GM04504 (cell line): ENCODE measurements around the gene PTPN3.

ENCODE experiments used
- DNase-seq: peaks from one replicate; pipeline ENCODE4 v3.0.0-alpha.2; 2012; ENCODE audit warnings: low read depth

The PTPN3 gene

GRCh38 chr9:109451311-109452025, 46.6 kb downstream of the PTPN3 start:
- no peak for DNase-seq

DNA sequence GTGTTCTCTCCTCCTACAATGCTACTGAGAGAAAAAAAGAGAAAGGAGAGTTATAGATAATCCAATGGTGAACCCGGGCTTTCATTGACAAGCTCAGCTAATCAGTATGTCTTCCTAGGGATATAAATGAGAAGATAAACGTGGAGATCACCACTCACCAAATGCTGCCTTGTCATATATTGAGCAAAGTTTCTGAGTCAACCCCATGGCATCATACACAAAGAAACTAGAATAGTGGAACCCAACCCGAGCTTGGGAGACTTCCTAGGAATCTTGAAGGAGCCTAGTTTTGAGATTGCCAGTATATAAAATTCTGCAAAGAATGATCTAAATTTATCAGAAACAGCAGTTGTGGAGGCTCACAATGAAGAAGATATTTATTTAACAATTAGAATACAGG, 47.8 kb downstream of the PTPN3 start:
- no peak for DNase-seq

DNA sequence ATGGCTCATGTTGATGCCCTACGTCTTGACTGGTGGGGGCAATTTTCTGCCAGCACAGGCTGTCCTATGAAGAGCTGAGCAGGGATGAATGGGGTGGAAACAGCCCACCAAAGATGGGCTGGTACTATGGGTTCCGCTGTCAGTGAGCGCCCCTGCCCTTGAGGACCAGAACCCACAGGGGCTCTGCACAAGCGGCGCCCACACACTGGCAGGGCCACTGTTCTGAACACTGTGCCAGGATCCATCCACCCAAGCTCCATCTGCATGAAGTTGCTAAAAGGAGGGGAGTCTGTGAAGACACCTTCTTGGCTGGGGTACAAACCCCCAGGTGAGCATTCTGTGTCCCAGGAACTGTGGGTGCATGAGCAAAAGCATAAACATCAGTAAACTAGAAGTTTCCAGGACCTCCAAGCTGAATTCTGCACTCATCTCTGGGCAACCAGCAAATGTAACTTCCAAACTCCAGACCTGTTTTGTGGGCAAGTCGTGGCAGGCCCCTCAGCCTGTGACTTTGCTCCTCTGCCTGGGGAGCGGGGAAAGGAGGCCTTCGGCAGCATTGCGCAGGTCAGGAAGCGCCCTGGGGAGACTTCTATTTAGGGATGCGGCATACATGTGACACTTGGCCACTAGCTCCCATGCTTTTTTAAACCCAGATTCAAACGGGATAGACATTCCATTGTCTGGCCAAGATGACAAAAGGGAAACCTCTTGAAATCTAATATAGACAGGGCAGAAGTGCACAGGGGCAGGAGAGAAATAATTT, 48.9 kb downstream of the PTPN3 start:
- no peak for DNase-seq

- DNase-seq = no peak
These were observed 49.9 kb downstream of the PTPN3 start for GRCh38 chr9:109448223-109448622.

GRCh38 chr9:109447329-109448076, 50.6 kb downstream of the PTPN3 start:
- no peak for DNase-seq

- DNase-seq = no peak
These were observed 53.3 kb downstream of the PTPN3 start for GRCh38 chr9:109444771-109445320.

DNA sequence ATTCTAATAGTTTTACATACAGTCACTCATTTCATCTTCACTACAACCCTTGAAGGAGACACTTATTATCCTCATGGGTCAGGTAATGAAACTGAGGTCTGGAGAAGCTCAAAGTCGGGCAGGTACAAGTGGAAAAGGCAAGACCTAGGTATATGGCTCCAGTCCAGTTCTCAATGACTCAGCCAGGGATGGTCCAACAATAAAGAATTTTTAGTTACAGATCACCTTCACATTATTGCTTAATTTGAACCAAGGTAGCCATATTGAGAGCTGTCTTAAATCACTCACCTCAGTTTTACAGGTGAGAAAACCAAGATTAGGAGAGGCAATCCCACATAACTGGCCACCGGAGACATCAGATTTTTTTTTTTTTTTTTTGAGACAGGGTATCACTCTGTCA, 55.4 kb downstream of the PTPN3 start:
- DNase-seq = no peak

- DNase-seq = no peak
These were observed 56.8 kb downstream of the PTPN3 start for GRCh38 chr9:109441296-109441695.

DNA sequence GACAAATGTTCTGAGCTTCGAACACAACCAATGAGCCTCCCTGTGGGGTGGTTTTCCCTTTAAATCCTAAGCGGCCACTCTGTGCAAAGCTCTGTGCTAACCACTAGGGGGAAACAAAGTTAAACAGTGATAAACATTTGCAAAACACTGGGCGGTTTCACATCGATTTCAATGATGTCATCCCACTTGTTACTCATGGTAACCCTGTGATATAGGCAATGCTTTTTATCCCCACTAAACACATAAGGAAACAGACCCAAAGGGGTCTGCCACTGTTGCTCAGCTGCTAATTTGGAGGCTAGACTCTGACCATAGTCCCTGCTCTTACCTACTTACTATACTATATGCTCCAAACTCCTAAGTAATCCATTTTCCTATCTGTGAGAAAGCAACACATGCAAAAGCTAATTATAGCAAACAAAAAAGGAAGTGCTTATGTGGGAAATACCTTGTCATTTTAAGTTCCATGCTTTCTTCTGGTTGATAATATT, 57.3 kb downstream of the PTPN3 start:
- DNase-seq = peak; percentile 51

- no peak for DNase-seq
These were observed 58.0 kb downstream of the PTPN3 start for GRCh38 chr9:109440117-109440515.

DNA sequence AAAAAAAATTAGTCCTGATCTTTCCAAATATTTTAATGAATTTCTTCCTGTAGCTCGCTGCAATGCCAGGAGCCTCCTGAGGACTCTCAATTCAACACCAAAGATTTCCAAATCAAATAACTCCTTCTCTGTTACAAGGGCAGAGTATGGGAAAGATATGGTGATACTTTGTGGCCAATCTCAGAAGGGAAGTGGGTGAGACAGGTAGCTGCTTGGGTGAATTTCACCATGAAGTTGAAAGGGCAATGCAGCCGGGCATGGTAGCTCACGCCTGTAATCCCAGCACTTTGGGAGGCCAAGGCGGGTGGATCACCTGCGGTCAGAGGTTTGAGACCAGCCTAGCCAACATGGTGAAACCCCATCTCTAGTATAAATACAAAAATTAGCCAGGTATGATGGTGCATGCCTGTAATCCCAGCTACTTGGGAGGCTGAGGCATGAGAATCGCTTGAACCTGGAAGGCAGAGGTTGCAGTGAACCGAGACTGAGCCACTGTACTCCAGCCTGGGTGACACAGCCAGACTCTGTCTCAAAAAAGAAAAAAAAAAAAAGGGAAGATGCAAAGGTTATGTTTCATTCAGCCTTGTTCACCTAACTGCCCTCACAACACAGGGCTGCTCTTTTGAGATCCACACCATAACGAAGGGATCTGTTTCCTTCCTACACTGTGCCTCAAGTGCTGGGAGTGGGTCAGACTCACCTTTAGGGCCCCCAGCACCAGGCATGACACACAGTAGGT, 58.6 kb downstream of the PTPN3 start:
- no peak for DNase-seq

GRCh38 chr9:109437286-109437685, 60.8 kb downstream of the PTPN3 start:
- DNase-seq = no peak

GRCh38 chr9:109436071-109436470, 62.0 kb downstream of the PTPN3 start:
- no peak for DNase-seq

- no peak for DNase-seq
These were observed 64.6 kb downstream of the PTPN3 start for GRCh38 chr9:109433476-109433875.

DNA sequence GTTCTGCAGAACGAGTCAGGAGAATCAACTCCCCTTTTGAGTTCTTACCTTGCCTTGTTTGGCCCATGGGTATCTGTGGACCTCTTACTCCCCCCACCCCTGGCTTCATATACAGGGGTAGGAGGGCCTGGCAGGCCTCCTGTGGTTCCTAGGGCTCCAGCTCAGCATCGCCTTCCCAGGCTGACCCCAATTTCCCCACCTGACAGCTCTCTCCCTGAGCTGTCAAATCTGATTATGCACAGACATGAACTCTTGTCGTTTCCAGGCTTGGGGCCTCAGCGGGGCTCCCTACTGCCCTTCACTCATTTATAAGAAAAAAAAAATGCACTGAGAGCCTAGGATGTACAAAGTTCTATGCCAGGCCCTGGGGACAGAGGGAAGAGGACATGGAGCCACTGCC, 67.9 kb downstream of the PTPN3 start:
- DNase-seq = no peak

- DNase-seq = no peak
These were observed 69.3 kb downstream of the PTPN3 start for GRCh38 chr9:109428854-109429253.

DNA sequence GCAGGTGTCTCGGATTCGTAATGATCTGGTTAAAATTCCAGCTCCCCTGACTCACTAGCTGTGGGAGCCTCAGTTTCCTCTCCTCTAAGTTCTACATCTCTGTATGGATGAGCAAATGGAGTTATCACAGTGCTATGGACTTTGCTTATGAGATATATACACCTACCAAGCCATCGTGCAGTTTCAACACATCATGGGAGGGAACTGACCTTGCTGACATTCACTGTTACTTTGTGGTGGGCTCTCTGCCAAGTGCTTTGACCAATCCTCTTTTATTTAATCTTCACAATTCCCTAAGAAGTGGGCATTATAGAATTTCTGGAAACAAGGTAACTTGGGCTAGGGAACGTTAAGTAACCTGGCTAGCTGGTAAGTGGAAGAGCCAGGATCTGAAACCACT, 70.2 kb downstream of the PTPN3 start:
- no peak for DNase-seq

DNA sequence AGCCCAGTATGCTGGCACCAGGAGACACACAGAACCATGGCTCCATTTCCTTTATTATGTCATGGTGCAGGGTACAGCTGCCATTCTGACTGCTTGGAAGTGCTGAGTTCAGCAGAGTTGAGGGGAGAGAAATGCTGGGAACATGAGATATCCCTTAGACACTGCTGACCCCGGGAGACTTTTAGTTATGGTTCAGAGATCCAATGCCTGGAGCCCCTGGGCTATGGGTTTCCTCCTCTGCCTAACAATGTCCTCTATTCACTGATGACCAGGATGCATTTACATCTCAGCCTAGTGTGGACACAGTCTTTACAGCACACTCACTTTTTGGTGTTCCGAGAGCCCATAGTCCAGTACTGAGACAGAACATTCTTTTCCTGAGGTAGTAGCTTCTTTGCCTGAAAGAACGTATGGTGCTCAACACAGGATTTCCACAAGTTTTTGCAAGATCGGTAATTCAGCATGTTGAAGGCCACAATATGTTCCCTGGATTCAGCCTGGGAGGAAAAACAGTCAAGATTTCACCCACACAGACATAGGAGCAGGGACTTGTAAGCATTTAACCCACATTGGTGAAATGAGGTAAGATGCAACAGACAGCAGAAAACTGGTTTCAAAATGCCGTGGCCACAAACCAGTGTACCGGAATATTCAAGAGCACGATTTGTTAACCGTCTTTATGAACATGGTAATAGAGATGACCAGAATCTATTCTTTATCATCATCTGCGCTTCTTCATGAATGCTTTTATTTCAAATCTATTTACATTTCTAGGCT, 71.3 kb downstream of the PTPN3 start:
- DNase-seq = no peak

GRCh38 chr9:109424618-109425017, 73.5 kb downstream of the PTPN3 start:
- no peak for DNase-seq

- DNase-seq = no peak
These were observed 74.2 kb downstream of the PTPN3 start for GRCh38 chr9:109423877-109424276.

DNA sequence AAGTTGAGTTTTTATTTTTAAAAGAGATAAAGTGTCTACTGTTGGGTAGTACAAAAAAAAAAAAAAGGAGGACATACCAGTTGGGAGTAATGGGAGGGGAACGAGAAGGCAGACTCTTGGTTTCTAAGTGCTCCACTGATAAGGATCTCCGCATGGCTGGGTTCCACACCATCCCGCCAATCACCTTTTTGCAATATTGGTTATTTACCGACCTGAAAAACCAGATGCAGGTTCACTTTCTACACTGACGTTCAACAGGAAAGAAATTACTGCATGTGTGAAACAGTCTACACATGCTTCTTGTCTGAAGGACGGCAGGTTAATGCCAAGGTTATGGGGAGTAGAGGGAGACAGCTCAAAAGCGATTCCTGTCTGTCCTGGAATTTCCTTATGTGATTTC, 75.5 kb downstream of the PTPN3 start:
- no peak for DNase-seq
